Mucosa of descending colon (tissue), 3 donors: ENCODE results near the gene UXS1. TPM values are rescaled to one million over a fixed set of nuclear protein-coding genes. Genes with fewer than 3 reads are reported as not detected.
A peak's percentile ranks its signal among the peaks of the same experiment; 100 is the strongest.

Source experiments
- ATAC-seq: fragments of 200-7000 bp; cut with Tn5 transposase; one replicate; pipeline ENCODE4 v1.9.1; 2020; ENCODE audit warnings: mild to moderate bottlenecking, moderate library complexity
- DNase-seq, 3 donors: peaks; one replicate each; pipeline ENCODE4 v3.0.0-alpha.2; 2020
- H3K36me3 ChIP-seq: fragments of 200-600 bp; one replicate; pipeline ENCODE4 v1.8.0; 2021; ENCODE audit warnings: low read depth, mild to moderate bottlenecking
- H3K4me1 ChIP-seq: fragments of 200-600 bp; one replicate; pipeline ENCODE4 v1.8.0; 2021; ENCODE audit warnings: low read depth, mild to moderate bottlenecking
- H3K4me3 ChIP-seq: fragments of 200-600 bp; one replicate; pipeline ENCODE4 v1.8.0; 2021; ENCODE audit warnings: mild to moderate bottlenecking
- H3K9me3 ChIP-seq: fragments of 200-600 bp; one replicate; pipeline ENCODE4 v1.8.0; 2021; ENCODE audit warnings: mild to moderate bottlenecking
- intact Hi-C, 2 donors: fragments of 100-400 bp; cut with DNase I in 1 of 2; cut with micrococcal nuclease in 1 of 2; formaldehyde crosslinking; loops; one replicate each; pipeline versions ENCODE4 v1.11.0 to v1.11.1; 2022; cut with DNase I, micrococcal nuclease
- total RNA-seq, 3 donors: library from RNA; stranded (reverse); fragmentation: NEBNext Ultra II Directional in 2 of 3; extraction: Animal tissue kit (Norgen Biotek cat#: 25700) in 2 of 3; gene quantifications; one replicate each; pipeline versions ENCODE4 v1.2.1 to v1.2.4, GENCODE V29; 2021 to 2023
- TF ChIP-seq, protein P1 (sequence below): fragments of 200-600 bp; IDR thresholded peaks from one replicate; pipeline ENCODE4 v1.8.0; 2022; ENCODE audit warnings: antibody characterized with exemption, mild to moderate bottlenecking
- donor health status: DM: no; HTN: no; CAD: no; lungs with moderate emphysema.
- donor health status: DM: no; HTN: no; CAD: no.
- donor health status: DM: no; HTN: yes; CAD: no.

The UXS1 gene
- total RNA-seq, 3 donors from 2014 or later: 26.3 to 39.0 (median 30.7) TPM

DNA sequence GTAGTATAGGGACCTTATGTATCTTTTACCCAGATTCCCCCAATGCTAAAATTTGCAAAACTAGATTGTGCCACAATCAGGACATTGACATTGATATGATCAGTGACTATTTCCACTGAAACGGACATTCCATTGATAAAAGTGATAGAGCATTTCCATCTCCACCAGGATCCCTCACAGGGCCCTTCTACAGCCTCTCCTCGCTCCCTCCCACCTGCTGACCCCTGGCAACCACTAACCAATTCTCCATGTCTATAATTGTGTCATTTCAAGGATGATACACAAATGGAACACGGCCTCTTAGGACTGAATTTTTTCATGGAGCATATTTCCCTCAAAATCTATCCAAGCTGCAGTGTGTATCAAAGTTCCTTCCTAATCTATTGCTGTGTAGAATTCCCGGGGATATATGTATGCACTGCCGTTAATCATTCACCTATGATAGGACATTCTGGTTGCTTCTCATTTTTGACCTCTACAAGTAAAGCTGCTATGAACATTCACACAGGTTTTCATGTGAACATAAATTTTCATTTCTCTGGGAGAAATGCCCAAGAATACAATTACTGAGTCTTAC, 67.3 kb downstream of the UXS1 start:
- intact Hi-C loops: no loop called here
- ATAC-seq: peak; percentile 86
- H3K4me1 ChIP-seq: peaks cover 18% of the 10 kb centered on the region

GRCh38 chr2:106126295-106126694, 67.8 kb downstream of the UXS1 start:
- DNase-seq (no peak), ATAC-seq (no peak)
- intact Hi-C loops: no loop called here
- Histone ChIP-seq H3K36me3 (no peaks in the 10 kb centered on the region), H3K9me3 (no peaks in the 10 kb centered on the region), H3K4me3 (no peak overlapping the region), H3K4me1 (peaks cover 18% of the 10 kb centered on the region)
- TF ChIP-seq, protein P1, sequence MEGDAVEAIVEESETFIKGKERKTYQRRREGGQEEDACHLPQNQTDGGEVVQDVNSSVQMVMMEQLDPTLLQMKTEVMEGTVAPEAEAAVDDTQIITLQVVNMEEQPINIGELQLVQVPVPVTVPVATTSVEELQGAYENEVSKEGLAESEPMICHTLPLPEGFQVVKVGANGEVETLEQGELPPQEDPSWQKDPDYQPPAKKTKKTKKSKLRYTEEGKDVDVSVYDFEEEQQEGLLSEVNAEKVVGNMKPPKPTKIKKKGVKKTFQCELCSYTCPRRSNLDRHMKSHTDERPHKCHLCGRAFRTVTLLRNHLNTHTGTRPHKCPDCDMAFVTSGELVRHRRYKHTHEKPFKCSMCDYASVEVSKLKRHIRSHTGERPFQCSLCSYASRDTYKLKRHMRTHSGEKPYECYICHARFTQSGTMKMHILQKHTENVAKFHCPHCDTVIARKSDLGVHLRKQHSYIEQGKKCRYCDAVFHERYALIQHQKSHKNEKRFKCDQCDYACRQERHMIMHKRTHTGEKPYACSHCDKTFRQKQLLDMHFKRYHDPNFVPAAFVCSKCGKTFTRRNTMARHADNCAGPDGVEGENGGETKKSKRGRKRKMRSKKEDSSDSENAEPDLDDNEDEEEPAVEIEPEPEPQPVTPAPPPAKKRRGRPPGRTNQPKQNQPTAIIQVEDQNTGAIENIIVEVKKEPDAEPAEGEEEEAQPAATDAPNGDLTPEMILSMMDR: no peak

More for the DNA sequence above, 67.3 kb downstream of the UXS1 start:
- Histone ChIP-seq H3K9me3 (no peaks in the 10 kb centered on the region), H3K4me3 (no peak overlapping the region), H3K36me3 (no peaks in the 10 kb centered on the region)
- TF ChIP-seq, protein P1: no peak
- DNase-seq: no peak

GRCh38 chr2:106124905-106125549, 69.1 kb downstream of the UXS1 start:
- H3K9me3 ChIP-seq: no peaks in the 10 kb centered on the region
- no peak overlapping the region for H3K4me3 ChIP-seq
- ATAC-seq (peak; percentile 15), DNase-seq (no peak)
- peaks cover 17% of the 10 kb centered on the region for H3K4me1 ChIP-seq
- intact Hi-C loops: no loop called here
- H3K36me3 ChIP-seq: no peaks in the 10 kb centered on the region
- TF ChIP-seq, protein P1: no peak

DNA sequence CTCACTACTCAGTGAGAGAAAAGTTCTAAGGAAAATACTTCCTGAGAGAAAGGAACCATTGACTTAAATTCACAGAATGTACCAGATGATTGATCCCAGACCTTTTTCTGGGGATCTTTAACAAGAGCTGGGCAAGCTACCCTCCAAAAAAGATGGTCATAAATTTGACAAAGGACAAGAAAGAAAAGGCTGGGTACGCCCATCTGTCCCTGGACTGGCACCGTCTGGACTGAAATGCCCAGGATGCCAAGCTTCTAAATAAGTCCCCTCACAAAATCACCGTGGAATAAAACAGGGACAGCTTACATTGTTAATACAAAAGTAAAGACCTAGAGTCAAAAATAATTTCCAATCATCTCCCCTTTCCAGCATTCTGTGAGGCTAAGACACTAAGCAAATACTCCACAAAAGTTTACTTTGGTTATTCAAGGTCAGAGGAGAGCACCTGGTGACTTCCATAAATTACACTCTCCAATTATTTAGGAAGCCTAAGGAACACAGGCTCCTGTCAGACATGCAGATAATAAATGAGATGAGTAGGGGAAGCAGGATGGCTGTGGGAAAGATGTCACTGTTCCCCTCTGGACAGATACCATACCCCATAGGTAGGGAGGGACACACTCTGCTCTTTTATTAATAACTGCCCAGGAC, 69.9 kb downstream of the UXS1 start:
- no peaks in the 10 kb centered on the region for H3K36me3 ChIP-seq
- no peak overlapping the region for H3K4me3 ChIP-seq
- intact Hi-C loops: no loop called here
- TF ChIP-seq, protein P1: no peak
- H3K4me1 ChIP-seq: peaks cover 13% of the 10 kb centered on the region
- ATAC-seq (no peak), DNase-seq (no peak)
- H3K9me3 ChIP-seq: no peaks in the 10 kb centered on the region

- no peak for DNase-seq
- Histone ChIP-seq H3K4me3 (no peak overlapping the region), H3K4me1 (peaks cover 6% of the 10 kb centered on the region), H3K9me3 (no peaks in the 10 kb centered on the region), H3K36me3 (no peaks in the 10 kb centered on the region)
- TF ChIP-seq, protein P1: no peak
- no peak for ATAC-seq
- intact Hi-C loops: no loop called here
Observed at GRCh38 chr2:106122157-106122556, 71.9 kb downstream of the UXS1 start.
